ENCODE data around the gene PHLDA1.

DNA sequence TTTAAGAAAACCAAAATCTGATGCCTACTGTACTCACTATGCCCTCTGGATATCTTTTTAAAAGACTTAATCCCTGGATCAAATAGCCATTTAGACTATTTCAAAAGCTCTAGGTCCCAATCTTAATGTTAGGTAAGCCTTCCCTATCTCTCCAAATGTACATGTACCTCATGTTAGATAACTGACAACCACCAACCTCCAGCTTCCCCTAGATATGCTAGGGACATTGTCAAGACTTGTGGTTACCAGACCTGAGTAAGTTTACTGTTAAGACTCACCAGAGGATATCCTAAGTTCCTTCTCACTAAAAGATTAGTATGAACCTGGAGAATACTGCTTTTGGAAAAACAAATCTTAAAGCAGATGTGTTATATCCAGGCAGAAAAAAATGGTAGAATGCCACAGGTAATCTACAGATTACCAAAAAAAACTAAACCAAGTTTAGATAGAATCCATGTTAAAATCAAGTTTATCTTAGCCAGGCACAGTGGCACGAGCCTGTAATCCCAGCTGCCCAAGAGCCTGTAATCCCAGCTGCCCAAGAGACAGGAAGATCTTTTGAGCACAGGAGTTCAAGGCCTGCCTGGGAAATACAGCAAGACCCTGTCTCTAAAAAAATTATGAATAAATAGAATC, 43.2 kb upstream of the PHLDA1 start:
- TF ChIP-seq POLR2A (IDR thresholded peaks at IDR 0.05; ENCODE audit: low read depth, low read length) (no peak), EZH2 (IDR thresholded peaks at IDR 0.05; ENCODE audit: borderline replicate concordance, low read depth, low read length, severe bottlenecking) (no peak), POLR2AphosphoS5 (IDR thresholded peaks at IDR 0.05; ENCODE audit: insufficient read depth, low read depth, low read length) (no peak), MYC (IDR thresholded peaks at IDR 0.05; ENCODE audit: low read depth, low read length) (no peak), GATA2 (IDR thresholded peaks at IDR 0.05; ENCODE audit: insufficient read depth, insufficient read length, low read depth, low read length) (no peak), FOS (IDR thresholded peaks at IDR 0.05; ENCODE audit: borderline replicate concordance, insufficient read depth, low read length) (no peak)
- TF ChIP-seq, protein P1, sequence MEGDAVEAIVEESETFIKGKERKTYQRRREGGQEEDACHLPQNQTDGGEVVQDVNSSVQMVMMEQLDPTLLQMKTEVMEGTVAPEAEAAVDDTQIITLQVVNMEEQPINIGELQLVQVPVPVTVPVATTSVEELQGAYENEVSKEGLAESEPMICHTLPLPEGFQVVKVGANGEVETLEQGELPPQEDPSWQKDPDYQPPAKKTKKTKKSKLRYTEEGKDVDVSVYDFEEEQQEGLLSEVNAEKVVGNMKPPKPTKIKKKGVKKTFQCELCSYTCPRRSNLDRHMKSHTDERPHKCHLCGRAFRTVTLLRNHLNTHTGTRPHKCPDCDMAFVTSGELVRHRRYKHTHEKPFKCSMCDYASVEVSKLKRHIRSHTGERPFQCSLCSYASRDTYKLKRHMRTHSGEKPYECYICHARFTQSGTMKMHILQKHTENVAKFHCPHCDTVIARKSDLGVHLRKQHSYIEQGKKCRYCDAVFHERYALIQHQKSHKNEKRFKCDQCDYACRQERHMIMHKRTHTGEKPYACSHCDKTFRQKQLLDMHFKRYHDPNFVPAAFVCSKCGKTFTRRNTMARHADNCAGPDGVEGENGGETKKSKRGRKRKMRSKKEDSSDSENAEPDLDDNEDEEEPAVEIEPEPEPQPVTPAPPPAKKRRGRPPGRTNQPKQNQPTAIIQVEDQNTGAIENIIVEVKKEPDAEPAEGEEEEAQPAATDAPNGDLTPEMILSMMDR (IDR thresholded peaks at IDR 0.05; ENCODE audit: extremely low read depth in 1 of 2, insufficient read depth in 1 of 2, low read depth in 1 of 2, low read length in 2 of 2): no peak
- TF ChIP-seq, protein P2, sequence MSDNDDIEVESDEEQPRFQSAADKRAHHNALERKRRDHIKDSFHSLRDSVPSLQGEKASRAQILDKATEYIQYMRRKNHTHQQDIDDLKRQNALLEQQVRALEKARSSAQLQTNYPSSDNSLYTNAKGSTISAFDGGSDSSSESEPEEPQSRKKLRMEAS (IDR thresholded peaks at IDR 0.05; ENCODE audit: insufficient read depth, insufficient read length): no peak
